ENCODE data around the gene FGGY.

The FGGY gene

DNA sequence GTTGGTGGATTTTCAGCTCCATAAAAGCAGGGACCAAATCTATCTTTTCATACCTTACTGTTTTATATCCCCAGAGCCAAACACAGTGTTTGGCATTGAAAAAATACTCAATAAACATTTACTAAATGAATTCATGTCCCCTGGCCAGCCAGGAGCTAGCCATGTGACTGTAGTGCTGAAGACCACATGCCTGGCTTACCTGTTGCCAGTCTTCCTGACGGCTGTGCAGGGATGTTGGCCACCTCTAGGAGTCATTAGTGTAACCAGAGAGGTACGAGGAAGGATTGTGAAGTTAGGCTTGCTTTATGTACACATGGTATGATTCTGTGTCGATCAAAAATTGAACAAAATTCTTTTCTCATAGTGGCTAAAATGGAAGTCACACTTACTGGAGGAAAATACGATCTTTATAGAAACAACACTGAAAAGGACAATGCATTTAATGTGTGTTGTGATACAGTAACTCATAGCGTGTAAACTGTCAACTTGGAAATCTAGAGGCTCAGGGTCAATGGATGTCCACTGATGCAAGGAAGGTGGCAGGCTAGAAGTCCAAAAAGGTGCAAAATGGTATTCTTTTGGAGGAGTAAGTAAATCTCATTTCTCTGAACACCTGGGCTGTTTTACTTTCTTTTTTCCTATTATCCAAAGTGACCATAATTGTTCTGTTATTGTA is 60.9 kb downstream of the FGGY start:
- TF ChIP-seq Cebpa-rat (IDR thresholded peaks at IDR 0.05): no peak
- H3K9ac ChIP-seq: no peak overlapping the region
- no peaks in the 10 kb centered on the region for H3K9me3 ChIP-seq (replicated peaks in 1 of 11)
- 0 out of 22 replicates have a peak, but pooled peaks cover 0 to 4% (median 0%) of the 10 kb centered on the region in 11 experiments for H3K36me3 ChIP-seq
- no peaks in the 10 kb centered on the region for H3K27me3 ChIP-seq
- peaks cover 0 to 13% (median 5%) of the 10 kb centered on the region in 10 experiments; a peak in 15 of 20 replicates for H3K4me1 ChIP-seq
- H3K4me3 ChIP-seq: no peak overlapping the region
- H4K20me1 ChIP-seq: no peaks in the 10 kb centered on the region
- no peak overlapping the region for H3K4me2 ChIP-seq
- H3K27ac ChIP-seq: no peak overlapping the region

DNA sequence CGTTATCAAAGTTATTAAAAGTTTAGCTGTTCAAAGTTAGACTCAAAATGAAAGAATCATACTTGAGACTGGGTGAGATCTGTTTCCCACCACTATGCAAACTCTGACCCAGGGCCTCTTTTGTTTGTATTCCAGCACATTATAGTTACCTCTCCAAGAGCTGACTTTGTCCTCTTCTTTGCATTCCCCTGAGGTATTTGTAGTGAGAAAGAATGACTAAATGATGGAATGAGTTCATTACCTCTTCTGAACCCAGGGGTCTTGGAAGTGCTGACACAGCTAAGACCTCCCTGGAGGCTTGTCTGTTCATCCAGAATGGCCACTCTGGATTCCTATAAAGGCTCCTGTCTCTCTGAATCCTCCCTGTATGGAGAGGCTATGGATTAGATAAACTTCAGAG is 62.4 kb downstream of the FGGY start:
- no peak for TF ChIP-seq Cebpa-rat (IDR thresholded peaks at IDR 0.05)
- peaks cover 0 to 12% (median 0%) of the 10 kb centered on the region in 11 experiments; a peak in 1 of 22 replicates for H3K36me3 ChIP-seq
- H3K9me3 ChIP-seq (replicated peaks in 1 of 11): no peaks in the 10 kb centered on the region
- H3K27ac ChIP-seq: no peak overlapping the region
- H4K20me1 ChIP-seq: no peaks in the 10 kb centered on the region
- H3K27me3 ChIP-seq: no peaks in the 10 kb centered on the region
- no peak overlapping the region for H3K4me3 ChIP-seq
- no peak overlapping the region for H3K9ac ChIP-seq
- peaks cover 0 to 13% (median 2%) of the 10 kb centered on the region in 10 experiments; a peak in 8 of 20 replicates for H3K4me1 ChIP-seq
- H3K4me2 ChIP-seq: no peak overlapping the region

DNA sequence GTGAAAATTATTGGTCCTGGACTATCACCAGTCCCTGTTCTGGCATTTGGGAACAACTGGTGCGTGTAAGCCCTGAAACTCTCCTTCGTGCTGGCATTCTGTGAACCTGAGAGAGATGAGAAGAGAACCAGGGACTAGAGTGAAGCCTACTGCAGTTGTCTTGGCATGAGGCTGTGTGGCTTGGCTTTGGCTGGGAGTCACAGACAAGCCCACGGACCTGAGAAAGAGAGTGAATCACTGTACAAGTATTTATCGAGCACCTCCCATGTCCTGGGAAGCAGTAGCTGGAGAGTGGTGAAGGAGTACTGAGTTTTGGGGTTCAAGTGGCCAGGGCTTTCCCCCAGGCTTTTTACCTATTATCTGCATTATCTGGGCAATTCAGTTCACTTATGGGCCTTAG is 63.3 kb downstream of the FGGY start:
- peaks cover 0 to 12% (median 0%) of the 10 kb centered on the region in 11 experiments; a peak in 1 of 22 replicates for H3K36me3 ChIP-seq
- no peaks in the 10 kb centered on the region for H3K27me3 ChIP-seq
- no peaks in the 10 kb centered on the region for H4K20me1 ChIP-seq
- peaks cover 0 to 5% (median 0%) of the 10 kb centered on the region in 10 experiments; a peak in 3 of 20 replicates for H3K4me1 ChIP-seq
- no peak overlapping the region for H3K4me3 ChIP-seq
- H3K9me3 ChIP-seq (replicated peaks in 1 of 11): no peaks in the 10 kb centered on the region
- no peak overlapping the region for H3K4me2 ChIP-seq
- no peak overlapping the region for H3K9ac ChIP-seq
- H3K27ac ChIP-seq: no peak overlapping the region
- TF ChIP-seq Cebpa-rat (IDR thresholded peaks at IDR 0.05): no peak

DNA sequence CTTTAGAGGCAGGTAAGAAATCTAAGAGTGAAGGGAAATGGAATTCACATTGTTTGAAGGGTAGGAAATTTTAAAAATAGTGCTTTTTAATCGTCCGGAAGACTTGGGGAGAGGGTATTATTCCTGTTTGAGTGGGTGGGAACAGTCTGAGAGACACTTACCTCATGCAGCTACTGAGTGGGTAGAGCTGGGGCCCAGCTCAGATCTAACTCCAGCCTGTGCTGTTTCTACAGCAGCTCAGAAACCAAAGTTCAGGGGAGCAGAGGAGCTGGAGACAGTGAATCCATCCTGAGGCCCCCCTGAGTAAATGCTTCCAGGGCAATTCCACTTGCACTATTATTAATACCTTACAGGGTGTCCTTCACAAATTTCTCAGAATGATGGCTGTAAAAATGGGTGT is 63.8 kb downstream of the FGGY start:
- Histone ChIP-seq H3K36me3 (peaks cover 0 to 12% (median 0%) of the 10 kb centered on the region in 11 experiments; a peak in 1 of 22 replicates), H3K27me3 (no peaks in the 10 kb centered on the region), H3K27ac (no peak overlapping the region), H3K4me2 (no peak overlapping the region), H3K9me3 (replicated peaks in 1 of 11) (no peaks in the 10 kb centered on the region), H3K4me1 (no peaks in the 10 kb centered on the region), H4K20me1 (no peaks in the 10 kb centered on the region), H3K4me3 (no peak overlapping the region), H3K9ac (no peak overlapping the region)
- no peak for TF ChIP-seq Cebpa-rat (IDR thresholded peaks at IDR 0.05)

DNA sequence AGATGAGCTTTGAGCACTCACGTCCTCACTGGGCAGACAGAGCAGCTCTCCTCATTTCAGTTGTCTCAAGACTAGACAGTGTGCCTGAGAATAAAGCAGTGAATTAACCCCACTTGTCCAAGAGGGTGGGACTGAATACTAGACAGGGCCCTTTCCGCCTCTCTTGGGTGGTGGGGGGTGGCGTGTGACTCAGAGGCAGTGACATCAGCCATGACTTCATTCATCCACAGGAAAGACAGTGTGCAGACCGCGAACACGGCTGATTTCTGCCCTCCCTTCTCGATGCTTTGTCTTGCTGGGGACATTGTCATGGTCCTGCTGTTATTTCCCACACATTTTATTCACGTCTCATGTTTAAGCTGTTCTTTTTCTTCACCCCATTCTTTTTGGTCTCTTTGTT is 64.9 kb downstream of the FGGY start:
- no peak overlapping the region for H3K4me3 ChIP-seq
- no peak overlapping the region for H3K9ac ChIP-seq
- no peak overlapping the region for H3K4me2 ChIP-seq
- peaks cover 0 to 12% (median 0%) of the 10 kb centered on the region in 11 experiments; a peak in 1 of 22 replicates for H3K36me3 ChIP-seq
- no peaks in the 10 kb centered on the region for H4K20me1 ChIP-seq
- TF ChIP-seq Cebpa-rat (IDR thresholded peaks at IDR 0.05): no peak
- no peak overlapping the region for H3K27ac ChIP-seq
- no peaks in the 10 kb centered on the region for H3K9me3 ChIP-seq (replicated peaks in 1 of 11)
- no peaks in the 10 kb centered on the region for H3K4me1 ChIP-seq
- H3K27me3 ChIP-seq: no peaks in the 10 kb centered on the region

DNA sequence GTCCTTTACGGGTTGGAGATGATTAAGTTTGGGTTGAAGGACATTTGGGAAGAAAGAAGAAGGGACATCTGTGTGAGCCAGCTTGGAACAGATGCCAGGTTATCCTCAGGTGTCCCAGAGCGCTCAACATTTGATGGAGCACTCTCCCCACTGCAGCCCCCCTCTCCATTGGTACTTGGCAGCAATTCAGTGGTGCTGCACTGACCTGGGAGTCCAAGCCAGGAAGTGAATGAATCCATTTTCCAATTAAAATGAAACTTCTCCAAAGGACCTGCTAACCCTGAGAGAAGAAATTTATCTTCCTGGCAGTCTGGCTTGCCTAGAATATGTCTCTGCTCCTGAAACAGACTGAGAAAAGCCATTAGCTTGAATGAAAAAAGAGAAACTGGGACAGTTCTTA is 67.1 kb downstream of the FGGY start:
- Histone ChIP-seq H4K20me1 (no peaks in the 10 kb centered on the region), H3K27me3 (no peaks in the 10 kb centered on the region), H3K4me2 (no peak overlapping the region), H3K4me3 (no peak overlapping the region), H3K36me3 (peaks cover 0 to 12% (median 0%) of the 10 kb centered on the region in 11 experiments; a peak in 1 of 22 replicates), H3K9ac (no peak overlapping the region), H3K9me3 (replicated peaks in 1 of 11) (peaks cover 0 to 9% (median 0%) of the 10 kb centered on the region in 11 experiments; a peak in 3 of 22 replicates), H3K27ac (no peak overlapping the region), H3K4me1 (peaks cover 0 to 16% (median 5%) of the 10 kb centered on the region in 10 experiments; a peak in 9 of 20 replicates)
- TF ChIP-seq Cebpa-rat (IDR thresholded peaks at IDR 0.05): no peak

DNA sequence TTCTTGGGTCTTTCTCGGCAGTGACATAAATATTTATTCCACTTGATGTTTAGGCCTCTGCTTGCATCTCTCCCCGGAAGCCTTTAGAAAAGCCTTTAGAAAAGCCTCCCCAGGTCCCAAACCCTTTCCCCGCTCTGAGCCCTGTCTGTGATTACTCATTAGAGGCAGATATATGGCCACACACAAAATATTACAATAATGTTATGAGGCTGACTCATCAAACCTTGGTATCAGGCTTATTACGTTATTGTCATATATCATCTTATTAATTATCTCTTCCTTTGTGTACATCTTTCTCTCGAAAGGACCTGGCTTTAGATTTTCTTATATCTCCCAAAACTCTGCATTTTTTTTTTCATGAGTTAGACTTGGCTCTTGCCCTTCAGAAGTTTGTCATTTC is 69.5 kb downstream of the FGGY start:
- Histone ChIP-seq H3K36me3 (peaks cover 0 to 12% (median 0%) of the 10 kb centered on the region in 11 experiments; a peak in 1 of 22 replicates), H3K4me3 (no peak overlapping the region), H3K4me2 (no peak overlapping the region), H4K20me1 (no peaks in the 10 kb centered on the region), H3K9me3 (replicated peaks in 1 of 11) (peaks cover 0 to 9% (median 0%) of the 10 kb centered on the region in 11 experiments; a peak in 3 of 22 replicates), H3K4me1 (peaks cover 0 to 16% (median 5%) of the 10 kb centered on the region in 10 experiments; a peak in 9 of 20 replicates), H3K27ac (no peak overlapping the region), H3K27me3 (no peaks in the 10 kb centered on the region), H3K9ac (no peak overlapping the region)
- TF ChIP-seq Cebpa-rat (IDR thresholded peaks at IDR 0.05): no peak

DNA sequence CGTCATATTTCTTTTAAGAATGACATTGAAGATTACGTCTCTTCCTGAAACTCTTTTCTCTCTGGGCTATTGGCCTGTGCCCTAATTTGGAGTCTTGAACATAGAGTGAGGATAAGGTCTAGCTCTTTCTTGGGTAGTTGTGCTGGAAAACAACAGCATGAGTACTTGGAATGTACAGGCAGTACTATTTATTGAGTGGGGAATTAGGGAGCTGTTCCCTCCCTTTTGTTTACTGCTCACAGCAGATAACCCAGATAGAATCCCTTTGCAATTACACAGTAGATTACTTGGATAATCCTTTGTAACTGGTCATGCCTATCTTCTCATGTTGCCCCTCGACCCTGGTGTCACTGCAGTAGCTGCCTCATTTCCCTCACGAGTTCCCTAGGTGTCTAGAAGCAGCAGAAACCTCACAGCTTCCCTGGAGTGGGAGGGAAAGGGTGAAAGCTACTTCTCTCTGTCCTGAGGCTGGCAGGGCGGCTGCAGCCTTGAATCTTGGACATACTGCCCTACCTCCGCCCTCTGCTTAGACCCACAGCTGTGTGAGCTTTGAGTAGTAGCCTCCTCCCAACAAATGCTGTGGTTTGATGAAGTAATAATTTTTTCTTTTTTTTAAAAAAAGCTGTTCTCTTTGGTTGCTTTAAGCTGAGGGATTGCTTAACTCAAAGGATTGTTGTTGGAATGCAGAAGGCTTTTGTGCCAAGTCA is 70.6 kb downstream of the FGGY start:
- TF ChIP-seq Cebpa-rat (IDR thresholded peaks at IDR 0.05): peak in 2 of 11 experiments; percentile 31 to 32; a peak in 1 of 22 replicates
- H4K20me1 ChIP-seq: no peaks in the 10 kb centered on the region
- peaks cover 0 to 9% (median 0%) of the 10 kb centered on the region in 11 experiments; a peak in 3 of 22 replicates for H3K9me3 ChIP-seq (replicated peaks in 1 of 11)
- H3K4me2 ChIP-seq: peak overlapping the region in 5 of 11 experiments; percentile 2 to 43 (median 30); a peak in 8 of 22 replicates
- peaks cover 0 to 10% (median 0%) of the 10 kb centered on the region in 11 experiments; a peak in 1 of 22 replicates for H3K36me3 ChIP-seq
- H3K27ac ChIP-seq: peak overlapping the region in 6 of 11 experiments; percentile 10 to 63 (median 38); a peak in 6 of 22 replicates
- H3K27me3 ChIP-seq: no peaks in the 10 kb centered on the region
- no peak overlapping the region for H3K4me3 ChIP-seq
- H3K4me1 ChIP-seq: peaks cover 0 to 16% (median 5%) of the 10 kb centered on the region in 10 experiments; a peak in 9 of 20 replicates
- peak overlapping the region in 1 of 11 experiments; percentile 17; a peak in 1 of 22 replicates for H3K9ac ChIP-seq

All from BLaER1 treated with 17β-estradiol and CSF1 and Interleukin-3, amounts not matched to agents 10 nM and 100 nM (cell line).